ENCODE data around the gene CYGB. TPM values are rescaled to one million over a fixed set of nuclear protein-coding genes. Genes with fewer than 3 reads are reported as not detected.
"Not testable (repeated sequence)": the region's sequence is repeated elsewhere in the genome, so short reads cannot be mapped to it uniquely, and the experiment has no call there.

The CYGB gene
- total RNA-seq, 2 donors from 2014 or later, result not detected

DNA sequence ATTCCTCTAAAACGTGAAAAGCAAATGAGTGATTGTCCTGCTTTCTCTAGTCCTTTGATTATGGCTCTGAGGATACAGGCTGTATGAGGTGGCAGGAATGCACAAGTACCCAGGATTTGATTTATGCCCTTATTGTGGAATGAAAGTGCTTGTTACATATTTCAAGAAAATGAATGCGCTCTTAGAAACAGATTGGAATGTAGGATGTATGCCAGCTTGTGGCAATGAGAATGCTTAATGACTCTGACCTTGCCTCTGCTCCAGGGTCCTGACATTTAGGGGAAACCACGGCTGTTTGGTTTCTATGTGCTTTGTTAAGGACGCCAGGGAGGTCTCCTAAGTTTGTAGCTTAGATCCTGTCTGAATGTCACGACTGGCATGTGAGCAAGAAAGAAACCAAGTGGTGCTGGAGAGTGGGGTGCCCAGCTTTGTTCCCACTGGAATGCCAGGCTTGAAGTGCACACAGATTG, 24.3 kb upstream of the CYGB start:
- peak overlapping the region; percentile 100 for H3K4me3 Mint-ChIP-seq
- peaks cover 96% of the 10 kb centered on the region for H3K36me3 Mint-ChIP-seq (ENCODE audit: low read depth)
- no peaks in the 10 kb centered on the region for H3K27me3 Mint-ChIP-seq
- H3K9me3 Mint-ChIP-seq, result no peaks in the 10 kb centered on the region
- H3K27ac Mint-ChIP-seq, result peak overlapping the region; percentile 88
- ATAC-seq (replicated peaks), result no peak
- H3K4me1 Mint-ChIP-seq, result peaks cover 36% of the 10 kb centered on the region

GRCh38 chr17:76561332-76561731, 23.8 kb upstream of the CYGB start:
- no peaks in the 10 kb centered on the region for H3K27me3 Mint-ChIP-seq
- H3K27ac Mint-ChIP-seq, result peak overlapping the region; percentile 88
- H3K36me3 Mint-ChIP-seq (ENCODE audit: low read depth), result peaks cover 92% of the 10 kb centered on the region
- H3K4me1 Mint-ChIP-seq, result peaks cover 32% of the 10 kb centered on the region
- ATAC-seq (replicated peaks), result no peak
- peak overlapping the region; percentile 100 for H3K4me3 Mint-ChIP-seq
- H3K9me3 Mint-ChIP-seq, result no peaks in the 10 kb centered on the region

GRCh38 chr17:76560877-76561221, 23.3 kb upstream of the CYGB start:
- peaks cover 87% of the 10 kb centered on the region for H3K36me3 Mint-ChIP-seq (ENCODE audit: low read depth)
- peak overlapping the region; percentile 100 for H3K4me3 Mint-ChIP-seq
- H3K27me3 Mint-ChIP-seq, result no peaks in the 10 kb centered on the region

GRCh38 chr17:76560036-76560876, 22.7 kb upstream of the CYGB start:
- no peak for ATAC-seq (replicated peaks)
- Mint-ChIP-seq H3K27me3 (no peaks in the 10 kb centered on the region), H3K36me3 (ENCODE audit: low read depth) (peaks cover 81% of the 10 kb centered on the region), H3K9me3 (no peaks in the 10 kb centered on the region), H3K27ac (peak overlapping the region; percentile 100), H3K4me1 (peaks cover 24% of the 10 kb centered on the region), H3K4me3 (peak overlapping the region; percentile 100)

More at GRCh38 chr17:76560877-76561221, 23.3 kb upstream of the CYGB start:
- Mint-ChIP-seq H3K4me1 (peaks cover 27% of the 10 kb centered on the region), H3K27ac (peak overlapping the region; percentile 100), H3K9me3 (no peaks in the 10 kb centered on the region)
- ATAC-seq (replicated peaks), result no peak

DNA sequence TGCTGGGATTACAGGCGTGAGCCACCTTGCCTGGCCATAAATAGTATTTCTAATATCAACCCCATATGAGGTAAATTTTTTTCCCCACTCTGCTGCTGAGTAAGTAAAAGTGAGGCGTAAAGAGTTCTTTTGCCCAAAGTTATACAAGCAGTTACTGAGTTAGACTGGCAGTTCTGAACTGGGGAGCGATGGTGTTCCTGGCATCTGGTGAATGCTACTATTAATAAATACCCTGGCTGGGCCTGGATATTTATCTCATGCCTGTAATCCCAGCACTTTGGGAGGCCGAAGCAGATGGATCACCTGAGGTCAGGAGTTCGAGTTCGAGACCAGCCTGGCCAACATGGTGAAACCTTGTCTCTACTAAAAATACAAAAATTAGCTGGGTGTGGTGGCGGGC, 22.0 kb upstream of the CYGB start:
- H3K4me3 Mint-ChIP-seq, result peak overlapping the region; percentile 100
- not testable (repeated sequence) for H3K27me3 Mint-ChIP-seq; ATAC-seq (replicated peaks); H3K9me3 Mint-ChIP-seq
- H3K36me3 Mint-ChIP-seq (ENCODE audit: low read depth), result peaks cover 73% of the 10 kb centered on the region
- H3K4me1 Mint-ChIP-seq, result peaks cover 25% of the 10 kb centered on the region
- H3K27ac Mint-ChIP-seq, result peak overlapping the region; percentile 100

DNA sequence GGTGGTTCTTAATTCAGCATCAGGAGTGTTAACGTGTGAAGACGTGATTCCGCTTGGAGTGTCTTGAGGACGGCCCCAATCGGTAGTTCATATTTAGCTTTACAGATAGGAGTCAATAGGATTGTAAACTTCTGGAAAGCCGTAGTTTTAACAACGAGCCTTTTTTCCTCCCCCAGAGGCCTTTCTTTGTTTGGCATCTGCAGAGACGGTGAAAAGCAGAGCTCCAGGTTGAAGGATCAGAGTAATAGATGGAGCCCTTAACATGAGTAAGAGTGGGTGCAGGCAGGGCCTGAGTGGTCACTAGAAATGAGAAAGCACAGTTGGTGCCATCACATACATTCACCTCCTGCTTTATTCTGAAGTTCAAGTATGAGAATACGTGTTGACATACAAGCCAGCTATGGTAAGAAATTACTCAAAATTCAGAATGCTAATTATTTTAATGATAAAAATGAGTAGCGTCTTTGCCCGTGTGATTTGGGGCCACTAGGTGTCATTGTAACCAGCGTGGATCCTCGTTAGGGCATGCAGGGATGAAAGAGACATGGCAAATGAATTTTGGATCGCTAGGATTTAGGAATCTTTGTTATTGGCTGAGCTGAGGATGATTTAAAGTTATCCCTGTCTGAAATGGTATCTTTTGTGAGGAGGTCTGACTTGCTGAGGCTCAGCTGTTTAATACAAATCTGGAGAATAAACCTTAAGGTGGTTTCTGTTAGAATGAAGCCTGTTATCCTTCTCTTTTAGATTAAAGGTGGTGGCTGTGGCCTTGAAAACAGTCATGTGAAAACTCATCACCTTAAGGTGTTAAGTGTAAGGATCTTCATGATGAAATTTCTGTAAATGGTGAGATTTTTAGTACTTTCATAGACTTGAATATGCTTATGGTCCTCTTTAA, 20.9 kb upstream of the CYGB start:
- Mint-ChIP-seq H3K4me3 (peak overlapping the region; percentile 100), H3K36me3 (ENCODE audit: low read depth) (peaks cover 66% of the 10 kb centered on the region), H3K9me3 (no peaks in the 10 kb centered on the region), H3K27me3 (no peaks in the 10 kb centered on the region), H3K4me1 (peaks cover 26% of the 10 kb centered on the region), H3K27ac (peak overlapping the region; percentile 100)
- ATAC-seq (replicated peaks), result peak; percentile 36

- Mint-ChIP-seq H3K27me3 (no peaks in the 10 kb centered on the region), H3K27ac (peak overlapping the region; percentile 100), H3K36me3 (ENCODE audit: low read depth) (peaks cover 58% of the 10 kb centered on the region), H3K9me3 (no peaks in the 10 kb centered on the region), H3K4me1 (peaks cover 20% of the 10 kb centered on the region), H3K4me3 (peak overlapping the region; percentile 100)
- peak; percentile 89 for ATAC-seq (replicated peaks)
Observed at GRCh38 chr17:76557368-76558197, 20.1 kb upstream of the CYGB start.

GRCh38 chr17:76556765-76557367, 19.4 kb upstream of the CYGB start:
- peak overlapping the region; percentile 100 for H3K4me3 Mint-ChIP-seq
- no peaks in the 10 kb centered on the region for H3K27me3 Mint-ChIP-seq
- peak overlapping the region; percentile 100 for H3K27ac Mint-ChIP-seq
- peak; percentile 47 for ATAC-seq (replicated peaks)
- peaks cover 51% of the 10 kb centered on the region for H3K36me3 Mint-ChIP-seq (ENCODE audit: low read depth)
- peaks cover 18% of the 10 kb centered on the region for H3K4me1 Mint-ChIP-seq
- H3K9me3 Mint-ChIP-seq, result no peaks in the 10 kb centered on the region

DNA sequence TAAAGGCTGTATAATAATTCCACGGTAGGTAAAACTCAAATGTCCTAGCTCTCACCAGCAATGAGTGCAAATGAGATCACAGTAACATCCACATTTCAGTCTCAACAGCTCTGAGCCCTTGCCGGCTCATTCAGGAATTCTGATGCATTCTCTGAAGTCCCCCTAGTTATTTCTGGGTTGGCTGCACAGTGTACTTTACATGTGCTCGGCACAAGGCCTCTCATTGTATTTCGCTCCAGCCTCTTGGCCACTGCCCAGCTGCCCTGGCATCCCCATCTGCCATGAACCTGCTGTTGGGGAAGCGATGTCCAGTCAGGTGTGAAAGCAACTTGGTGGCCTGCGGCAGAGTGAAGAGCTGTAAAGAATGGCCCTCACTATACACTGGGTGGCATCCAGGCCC, 16.6 kb upstream of the CYGB start:
- H3K27ac Mint-ChIP-seq, result peak overlapping the region; percentile 12
- H3K36me3 Mint-ChIP-seq (ENCODE audit: low read depth), result peaks cover 23% of the 10 kb centered on the region
- no peaks in the 10 kb centered on the region for H3K27me3 Mint-ChIP-seq
- ATAC-seq (replicated peaks), result no peak
- H3K4me1 Mint-ChIP-seq, result peaks cover 9% of the 10 kb centered on the region
- no peaks in the 10 kb centered on the region for H3K9me3 Mint-ChIP-seq
- H3K4me3 Mint-ChIP-seq, result no peak overlapping the region

DNA sequence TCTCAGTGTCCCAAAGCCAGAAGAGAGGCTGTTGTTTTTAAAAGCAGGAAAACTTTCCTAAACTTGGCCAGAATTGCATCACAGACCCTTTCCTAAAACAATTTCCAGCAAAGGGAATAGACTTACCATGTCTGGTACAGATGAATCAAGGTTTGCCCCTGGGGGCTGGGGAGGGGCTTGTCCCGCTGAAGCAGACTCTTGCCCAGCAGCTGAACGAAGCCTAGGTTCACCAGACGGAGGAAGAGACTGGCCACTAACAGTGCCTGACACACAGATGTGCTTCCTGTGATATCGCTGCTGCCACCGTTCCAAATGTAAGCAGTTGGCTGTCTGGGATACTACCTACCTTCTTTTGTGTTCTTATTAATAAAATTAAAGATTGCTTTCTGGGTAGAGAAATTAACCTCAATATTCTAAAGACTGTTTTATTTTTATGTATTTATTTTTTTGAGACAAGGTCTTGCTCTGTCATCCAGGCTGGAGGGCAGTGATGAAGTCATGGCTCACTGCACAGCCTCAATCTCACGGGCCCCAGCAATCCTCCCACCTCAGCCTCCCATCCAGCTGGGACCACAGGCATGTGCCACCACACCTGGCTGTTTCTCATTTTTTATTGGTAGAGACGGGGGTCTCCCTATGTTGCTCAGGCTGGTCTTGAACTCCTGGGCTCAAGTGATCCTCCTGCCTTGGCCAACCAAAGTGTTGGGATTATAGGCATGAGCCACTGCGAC, 15.8 kb upstream of the CYGB start:
- Mint-ChIP-seq H3K4me1 (peaks cover 9% of the 10 kb centered on the region), H3K27me3 (no peaks in the 10 kb centered on the region), H3K4me3 (no peak overlapping the region), H3K9me3 (no peaks in the 10 kb centered on the region), H3K36me3 (ENCODE audit: low read depth) (peaks cover 15% of the 10 kb centered on the region), H3K27ac (no peak overlapping the region)
- no peak for ATAC-seq (replicated peaks)

DNA sequence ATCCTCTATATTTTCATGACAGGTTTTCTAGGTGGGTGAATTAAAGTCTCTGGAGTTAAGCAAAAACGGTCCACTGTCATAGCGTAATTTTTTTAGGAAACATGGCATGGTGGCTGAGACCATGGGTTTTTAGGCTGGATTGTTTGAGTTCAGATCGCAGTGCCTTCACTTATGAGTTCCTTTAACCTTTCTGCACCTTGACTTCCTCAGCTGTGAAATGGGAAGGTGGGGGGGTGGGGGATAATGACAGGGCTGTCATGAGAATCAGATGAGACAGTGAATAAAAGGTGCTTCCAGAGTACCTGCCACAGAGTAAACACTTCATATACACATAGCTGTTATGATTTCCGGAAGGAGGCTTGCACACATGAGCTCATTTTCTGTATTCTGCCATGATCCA, 14.2 kb upstream of the CYGB start:
- Mint-ChIP-seq H3K27me3 (no peaks in the 10 kb centered on the region), H3K4me3 (no peak overlapping the region), H3K9me3 (no peaks in the 10 kb centered on the region), H3K36me3 (ENCODE audit: low read depth) (no peaks in the 10 kb centered on the region), H3K4me1 (peaks cover 9% of the 10 kb centered on the region), H3K27ac (no peak overlapping the region)
- no peak for ATAC-seq (replicated peaks)

DNA sequence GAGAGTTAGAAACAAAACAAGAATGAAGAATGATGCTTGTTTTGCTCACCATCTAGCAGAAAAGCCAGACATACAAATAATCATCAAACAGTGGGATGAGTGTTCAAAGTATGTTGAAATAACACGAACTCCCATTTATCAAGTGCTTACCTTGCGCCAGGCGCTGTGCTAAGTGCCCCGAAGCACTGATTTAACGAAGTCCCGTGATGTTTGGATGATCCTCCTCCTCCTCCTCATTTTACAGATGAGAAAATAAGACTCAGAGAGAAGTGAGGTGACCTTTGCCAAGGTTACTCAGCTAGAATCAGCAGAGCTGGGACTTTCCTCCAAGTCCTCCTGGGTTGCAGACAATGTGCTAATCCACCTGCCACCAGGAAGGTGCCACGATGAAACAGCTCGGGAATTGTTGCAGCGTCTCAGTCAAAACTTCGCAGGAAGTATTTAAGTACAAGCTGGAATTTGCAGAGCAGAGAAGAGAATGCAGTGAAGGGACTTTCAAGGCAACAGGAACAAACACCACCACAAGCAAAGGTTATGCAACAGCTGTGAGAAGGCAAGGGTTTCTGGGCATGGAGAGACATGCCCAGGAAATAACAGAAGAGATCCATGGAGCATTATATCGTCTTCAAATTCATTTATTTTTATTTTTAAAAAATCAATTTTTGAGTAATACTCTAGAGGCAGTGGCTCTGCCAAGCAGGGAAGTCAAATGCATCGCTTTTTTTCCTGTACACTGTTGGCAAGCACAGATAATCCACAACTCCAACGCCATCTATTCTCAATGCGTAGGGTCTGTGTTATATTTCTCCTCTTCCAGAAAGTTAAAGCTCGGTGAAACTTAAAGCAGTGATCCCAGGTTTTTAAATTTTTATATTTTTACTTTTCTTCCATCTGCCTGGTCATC, 13.5 kb upstream of the CYGB start:
- ATAC-seq (replicated peaks), result peak; percentile 26
- Mint-ChIP-seq H3K4me3 (no peak overlapping the region), H3K27ac (no peak overlapping the region), H3K4me1 (peaks cover 9% of the 10 kb centered on the region), H3K9me3 (no peaks in the 10 kb centered on the region), H3K36me3 (ENCODE audit: low read depth) (no peaks in the 10 kb centered on the region), H3K27me3 (no peaks in the 10 kb centered on the region)
